Keratinocyte (primary cell): ENCODE measurements around the gene SULT1B1. TPM values are rescaled to one million over a fixed set of nuclear protein-coding genes. Genes with fewer than 3 reads are reported as not detected.
A peak's percentile ranks its signal among the peaks of the same experiment; 100 is the strongest.

Experiments used
- DNase-seq: peaks from one replicate; pipeline ENCODE4 v3.0.0-alpha.2; 2011; ENCODE audit warnings: low read depth, missing footprints, low spot score
- FAIRE-seq: peaks from 2 replicates; lab custom pipeline; 2011; peaks lifted over from hg19 to GRCh38; lab: Jason Lieb, UNC
- H2AFZ ChIP-seq: 2 replicates; pipeline ENCODE4 v1.6.0; 2012; ENCODE audit warnings: low read length, control low read depth, inconsistent platforms; ENCODE audit not compliant: control insufficient read depth
- H3K27ac ChIP-seq: 2 replicates; pipeline ENCODE4 v1.5.1; 2011; ENCODE audit warnings: low read length; ENCODE audit not compliant: control insufficient read depth, insufficient read depth
- H3K27me3 ChIP-seq: 3 replicates; pipeline ENCODE4 v1.6.0; 2011; ENCODE audit warnings: low read length; ENCODE audit not compliant: control insufficient read depth, insufficient read depth; ENCODE audit errors: extremely low read depth
- H3K36me3 ChIP-seq, 2 experiments: 2 replicates in 1 of 2; 3 replicates in 1 of 2; pipeline ENCODE4 v1.5.1; 2011; ENCODE audit warnings: low read length in 2 of 2, mild to moderate bottlenecking in 1 of 2; ENCODE audit not compliant: control insufficient read depth in 2 of 2, insufficient read depth in 2 of 2; ENCODE audit errors: extremely low read depth in 1 of 2
- H3K4me1 ChIP-seq: 3 replicates; pipeline ENCODE4 v1.5.1; 2011; ENCODE audit warnings: low read length; ENCODE audit not compliant: control insufficient read depth, insufficient read depth; ENCODE audit errors: extremely low read depth
- H3K4me2 ChIP-seq: 3 replicates; pipeline ENCODE4 v1.6.0; 2011; ENCODE audit warnings: low read depth, low read length; ENCODE audit not compliant: control insufficient read depth, insufficient read depth; ENCODE audit errors: extremely low read depth
- H3K4me3 ChIP-seq, 3 experiments: fragments of 200-600 bp in 1 of 3; sonication (generic) in 1 of 3; 2 replicates in 2 of 3; 3 replicates in 1 of 3; pipeline ENCODE4 v1.5.1; 2011 to 2016; ENCODE audit warnings: low read length in 3 of 3, mild to moderate bottlenecking in 3 of 3, control low read depth in 2 of 3, inconsistent platforms in 1 of 3, low read depth in 1 of 3, mixed read lengths in 1 of 3, mixed run types in 1 of 3, moderate library complexity in 1 of 3; ENCODE audit not compliant: control insufficient read depth in 2 of 3, insufficient read depth in 2 of 3; ENCODE audit errors: extremely low read depth in 1 of 3
- H3K79me2 ChIP-seq: 2 replicates; pipeline ENCODE4 v1.6.0; 2012; ENCODE audit warnings: low read length; ENCODE audit not compliant: control insufficient read depth, insufficient read depth
- H3K9ac ChIP-seq: 3 replicates; pipeline ENCODE4 v1.6.0; 2011; ENCODE audit warnings: low read length; ENCODE audit not compliant: control insufficient read depth, insufficient read depth; ENCODE audit errors: extremely low read depth
- H3K9me1 ChIP-seq: 3 replicates; pipeline ENCODE4 v1.6.0; 2011; ENCODE audit warnings: low read length; ENCODE audit not compliant: control insufficient read depth, insufficient read depth; ENCODE audit errors: extremely low read depth
- H3K9me3 ChIP-seq: 2 replicates; pipeline ENCODE4 v1.5.1; 2012; ENCODE audit warnings: low read depth, low read length; ENCODE audit not compliant: control insufficient read depth
- H4K20me1 ChIP-seq: 3 replicates; pipeline ENCODE4 v1.6.0; 2011; ENCODE audit warnings: low read length; ENCODE audit not compliant: control insufficient read depth, insufficient read depth; ENCODE audit errors: extremely low read depth
- EZH2 ChIP-seq: IDR thresholded peaks from one replicate; pipeline ENCODE4 v1.6.1; 2012; ENCODE audit warnings: inconsistent platforms, mild to moderate bottlenecking, low read length, moderate library complexity
- dilution Hi-C: fragments of 300-500 bp; cut with MboI; formaldehyde crosslinking; loops from one replicate; pipeline ENCODE4 v1.7.0; 2020; ENCODE audit warnings: low sequenced_read_pairs; ENCODE audit not compliant: extremely low pct_ligation_motif_present
- polyA plus RNA-seq, 5 experiments: library from polyadenylated mRNA; depleted of rRNA in 3 of 5; stranded (reverse) in 3 of 5; stranded (forward) in 1 of 5; unstranded in 1 of 5; fragments of >200 nt; gene quantifications; 1 replicate in 1 of 5; 2 replicates in 3 of 5; 3 replicates in 1 of 5; pipeline versions ENCODE4 v1.2.1 to v1.2.3, GENCODE V29; 2011 to 2012; ENCODE audit warnings: missing spikeins in 2 of 5, low read depth in 1 of 5, low replicate concordance in 1 of 5
- TF ChIP-seq, protein P1 (sequence below), 3 experiments: IDR thresholded peaks in 1 of 3; conservative IDR thresholded peaks in 1 of 3; optimal IDR thresholded peaks in 1 of 3; 2 replicates in 2 of 3; 3 replicates in 1 of 3; pipeline versions ENCODE3 to v1.5.1; 2011; ENCODE audit warnings: low read length in 3 of 3, mild to moderate bottlenecking in 3 of 3, moderate library complexity in 2 of 3, control low read depth in 1 of 3, inconsistent platforms in 1 of 3; ENCODE audit not compliant: insufficient read depth in 2 of 3; ENCODE audit errors: extremely low read depth in 1 of 3

Gene SULT1B1
- polyA plus RNA-seq, 1 donor (not counting 4 experiments of a cell fraction or from before 2014, with no cell fraction given) = 0.39 TPM

DNA sequence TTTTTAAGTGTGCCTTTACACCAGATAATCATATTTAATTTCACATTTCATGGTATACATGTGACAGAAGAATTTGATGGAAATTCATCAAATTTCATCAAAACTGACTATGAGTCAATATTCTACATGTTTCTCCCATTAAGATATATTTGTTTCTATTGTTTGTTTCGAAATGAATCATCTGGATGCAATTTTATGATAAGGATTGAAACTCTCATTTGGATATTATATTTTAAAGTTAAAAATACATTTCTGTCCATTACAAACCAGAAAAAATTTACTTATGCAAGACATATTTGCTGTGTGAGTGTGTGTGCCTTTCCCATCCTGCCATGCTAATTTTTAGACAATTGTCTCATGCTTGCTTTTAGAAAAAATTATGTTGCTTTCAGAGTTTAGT lies 52.2 kb downstream of the SULT1B1 start:
- peaks cover 13% of the 10 kb centered on the region for H3K4me1 ChIP-seq
- no peaks in the 10 kb centered on the region for H4K20me1 ChIP-seq
- no peaks in the 10 kb centered on the region for H3K79me2 ChIP-seq
- FAIRE-seq (no peak), DNase-seq (no peak)
- H2AFZ ChIP-seq = peak overlapping the region; percentile 56
- dilution Hi-C loops = no loop called here
- H3K27ac ChIP-seq = peak overlapping the region; percentile 89
- no peak for TF ChIP-seq EZH2
- TF ChIP-seq, protein P1, sequence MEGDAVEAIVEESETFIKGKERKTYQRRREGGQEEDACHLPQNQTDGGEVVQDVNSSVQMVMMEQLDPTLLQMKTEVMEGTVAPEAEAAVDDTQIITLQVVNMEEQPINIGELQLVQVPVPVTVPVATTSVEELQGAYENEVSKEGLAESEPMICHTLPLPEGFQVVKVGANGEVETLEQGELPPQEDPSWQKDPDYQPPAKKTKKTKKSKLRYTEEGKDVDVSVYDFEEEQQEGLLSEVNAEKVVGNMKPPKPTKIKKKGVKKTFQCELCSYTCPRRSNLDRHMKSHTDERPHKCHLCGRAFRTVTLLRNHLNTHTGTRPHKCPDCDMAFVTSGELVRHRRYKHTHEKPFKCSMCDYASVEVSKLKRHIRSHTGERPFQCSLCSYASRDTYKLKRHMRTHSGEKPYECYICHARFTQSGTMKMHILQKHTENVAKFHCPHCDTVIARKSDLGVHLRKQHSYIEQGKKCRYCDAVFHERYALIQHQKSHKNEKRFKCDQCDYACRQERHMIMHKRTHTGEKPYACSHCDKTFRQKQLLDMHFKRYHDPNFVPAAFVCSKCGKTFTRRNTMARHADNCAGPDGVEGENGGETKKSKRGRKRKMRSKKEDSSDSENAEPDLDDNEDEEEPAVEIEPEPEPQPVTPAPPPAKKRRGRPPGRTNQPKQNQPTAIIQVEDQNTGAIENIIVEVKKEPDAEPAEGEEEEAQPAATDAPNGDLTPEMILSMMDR (optimal IDR thresholded peaks at IDR 0.05 in 1 of 3, IDR thresholded peaks at IDR 0.05 in 1 of 3, conservative IDR thresholded peaks at IDR 0.05 in 1 of 3; ENCODE audit: extremely low read depth in 1 of 3, insufficient read depth in 2 of 3, low read length in 3 of 3) = no peak
- no peaks in the 10 kb centered on the region for H3K36me3 ChIP-seq
- no peaks in the 10 kb centered on the region for H3K9me1 ChIP-seq
- H3K4me2 ChIP-seq = peak overlapping the region; percentile 76
- H3K4me3 ChIP-seq = peak overlapping the region in 2 of 3 experiments; percentile 16 to 25
- H3K27me3 ChIP-seq = no peaks in the 10 kb centered on the region
- peaks cover 6% of the 10 kb centered on the region for H3K9me3 ChIP-seq
- peak overlapping the region; percentile 51 for H3K9ac ChIP-seq

DNA sequence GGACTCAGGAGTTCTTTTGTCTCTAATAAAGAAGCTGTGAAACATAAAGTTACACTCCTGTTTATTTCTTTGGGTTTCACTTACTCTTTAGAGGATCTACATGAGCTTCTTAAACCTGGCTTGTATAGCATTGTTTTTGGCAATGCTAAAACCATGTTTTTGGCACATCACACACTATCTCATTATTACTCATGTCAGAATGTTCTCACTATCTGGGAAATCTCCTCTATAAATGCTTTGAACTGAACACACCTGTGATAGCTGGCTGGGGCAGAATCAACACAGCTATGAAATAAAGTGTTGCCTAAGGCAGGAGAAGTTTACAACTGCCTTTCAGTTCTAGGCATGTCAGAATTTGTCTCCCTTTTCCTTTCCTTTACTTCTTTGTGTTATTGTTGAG lies 52.6 kb downstream of the SULT1B1 start:
- H3K9me1 ChIP-seq = no peaks in the 10 kb centered on the region
- dilution Hi-C loops = no loop called here
- peak overlapping the region; percentile 89 for H3K27ac ChIP-seq
- H3K36me3 ChIP-seq = no peaks in the 10 kb centered on the region
- no peaks in the 10 kb centered on the region for H4K20me1 ChIP-seq
- peak overlapping the region in 2 of 3 experiments; percentile 16 to 25 for H3K4me3 ChIP-seq
- H3K9ac ChIP-seq = peak overlapping the region; percentile 54
- FAIRE-seq = peak; percentile 89
- no peak overlapping the region for H2AFZ ChIP-seq
- no peaks in the 10 kb centered on the region for H3K27me3 ChIP-seq
- H3K4me1 ChIP-seq = peaks cover 13% of the 10 kb centered on the region
- DNase-seq = no peak
- H3K9me3 ChIP-seq = peaks cover 6% of the 10 kb centered on the region
- H3K79me2 ChIP-seq = no peaks in the 10 kb centered on the region
- H3K4me2 ChIP-seq = peak overlapping the region; percentile 76
- no peak for TF ChIP-seq EZH2
- TF ChIP-seq, protein P1 (optimal IDR thresholded peaks at IDR 0.05 in 1 of 3, IDR thresholded peaks at IDR 0.05 in 1 of 3, conservative IDR thresholded peaks at IDR 0.05 in 1 of 3; ENCODE audit: extremely low read depth in 1 of 3, insufficient read depth in 2 of 3, low read length in 3 of 3) = no peak
